ENCODE data around the gene RNU1-3.
"Not testable (repeated sequence)": the region's sequence is repeated elsewhere in the genome, so short reads cannot be mapped to it uniquely, and the experiment has no call there.

DNA sequence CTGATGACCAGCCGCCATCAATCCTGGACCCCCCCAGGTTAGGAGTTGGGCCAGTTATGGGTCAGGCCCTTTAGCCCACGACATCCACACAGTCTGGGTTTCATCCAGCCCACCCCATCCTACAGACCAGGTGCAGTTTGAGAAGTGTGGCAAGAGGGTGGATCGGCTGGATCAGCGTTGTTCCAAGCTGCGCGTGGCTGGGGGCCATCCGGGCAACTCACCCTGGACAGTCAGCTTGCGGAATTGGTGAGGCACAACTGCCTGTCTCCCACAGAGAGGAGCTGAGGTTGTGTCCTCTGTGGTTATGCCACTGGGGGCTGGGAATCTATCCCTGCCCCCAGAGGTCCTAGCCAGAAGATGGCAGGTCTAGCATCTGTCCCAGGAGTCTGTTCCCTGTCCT lies 18.0 kb downstream of the RNU1-3 start:
- TF ChIP-seq CTCF (IDR thresholded peaks at IDR 0.05); EZH2 (IDR thresholded peaks at IDR 0.05; ENCODE audit: borderline replicate concordance, insufficient read depth, low read depth, low read length, poor library complexity, severe bottlenecking): not testable (repeated sequence)
